ENCODE measurements around the gene PCSK5. TPM values are rescaled to one million over a fixed set of nuclear protein-coding genes. Genes with fewer than 3 reads are reported as not detected.

PCSK5 gene
- polyA plus RNA-seq, 1 donor (not counting 4 experiments of a cell fraction or from before 2014, with no cell fraction given): 1.9 TPM

- Histone ChIP-seq H3K27ac (ENCODE audit: control insufficient read depth, insufficient read depth, low read length) (no peak overlapping the region), H3K27me3 (ENCODE audit: control insufficient read depth, extremely low read depth, insufficient read depth, low read length) (no peaks in the 10 kb centered on the region), H4K20me1 (ENCODE audit: control insufficient read depth, extremely low read depth, insufficient read depth, low read length) (no peaks in the 10 kb centered on the region), H3K4me3 (ENCODE audit: control insufficient read depth in 2 of 3, extremely low read depth in 1 of 3, insufficient read depth in 2 of 3, low read depth in 1 of 3, low read length in 3 of 3) (no peak overlapping the region), H3K79me2 (ENCODE audit: control insufficient read depth, insufficient read depth, low read length) (no peaks in the 10 kb centered on the region), H3K9ac (ENCODE audit: control insufficient read depth, extremely low read depth, insufficient read depth, low read length) (no peak overlapping the region), H3K4me1 (ENCODE audit: control insufficient read depth, extremely low read depth, insufficient read depth, low read length) (no peaks in the 10 kb centered on the region), H3K36me3 (ENCODE audit: control insufficient read depth in 2 of 2, extremely low read depth in 1 of 2, insufficient read depth in 2 of 2, low read length in 2 of 2) (no peaks in the 10 kb centered on the region), H3K9me3 (ENCODE audit: control insufficient read depth, low read depth, low read length) (no peaks in the 10 kb centered on the region), H3K9me1 (ENCODE audit: control insufficient read depth, extremely low read depth, insufficient read depth, low read length) (no peaks in the 10 kb centered on the region), H3K4me2 (ENCODE audit: control insufficient read depth, extremely low read depth, insufficient read depth, low read depth, low read length) (no peak overlapping the region), H2AFZ (ENCODE audit: control insufficient read depth, low read length) (no peak overlapping the region)
- dilution Hi-C loops (cut with MboI; ENCODE audit: extremely low pct_ligation_motif_present, low sequenced_read_pairs): no loop called here
- TF ChIP-seq CTCF (optimal IDR thresholded peaks at IDR 0.05 in 1 of 3, IDR thresholded peaks at IDR 0.05 in 1 of 3, conservative IDR thresholded peaks at IDR 0.05 in 1 of 3; ENCODE audit: extremely low read depth in 1 of 3, insufficient read depth in 2 of 3, low read length in 3 of 3): no peak
- TF ChIP-seq EZH2 (IDR thresholded peaks at IDR 0.05; ENCODE audit: low read length): no peak
- FAIRE-seq (no peak), DNase-seq (ENCODE audit: low read depth, low spot score) (no peak)
Measured at GRCh38 chr9:75873712-75874111, 16.8 kb upstream of the PCSK5 start.

- H3K4me2 ChIP-seq (ENCODE audit: control insufficient read depth, extremely low read depth, insufficient read depth, low read depth, low read length): no peak overlapping the region
- no peak for FAIRE-seq
Measured at GRCh38 chr9:75876999-75877640, 13.4 kb upstream of the PCSK5 start.

More at GRCh38 chr9:75876999-75877640, 13.4 kb upstream of the PCSK5 start:
- no peaks in the 10 kb centered on the region for H3K9me1 ChIP-seq (ENCODE audit: control insufficient read depth, extremely low read depth, insufficient read depth, low read length)
- H3K36me3 ChIP-seq (ENCODE audit: control insufficient read depth in 2 of 2, extremely low read depth in 1 of 2, insufficient read depth in 2 of 2, low read length in 2 of 2): no peaks in the 10 kb centered on the region
- H3K4me1 ChIP-seq (ENCODE audit: control insufficient read depth, extremely low read depth, insufficient read depth, low read length): no peaks in the 10 kb centered on the region
- no peak overlapping the region for H2AFZ ChIP-seq (ENCODE audit: control insufficient read depth, low read length)
- dilution Hi-C loops (cut with MboI; ENCODE audit: extremely low pct_ligation_motif_present, low sequenced_read_pairs): loop anchor here (25.0 kb wide), 1 partner anchor 615 kb away; no protein-coding TSS in a partner anchor
- no peak overlapping the region for H3K4me3 ChIP-seq (ENCODE audit: control insufficient read depth in 2 of 3, extremely low read depth in 1 of 3, insufficient read depth in 2 of 3, low read depth in 1 of 3, low read length in 3 of 3)
- no peak for TF ChIP-seq CTCF (optimal IDR thresholded peaks at IDR 0.05 in 1 of 3, IDR thresholded peaks at IDR 0.05 in 1 of 3, conservative IDR thresholded peaks at IDR 0.05 in 1 of 3; ENCODE audit: extremely low read depth in 1 of 3, insufficient read depth in 2 of 3, low read length in 3 of 3)
- TF ChIP-seq EZH2 (IDR thresholded peaks at IDR 0.05; ENCODE audit: low read length): no peak
- H3K9ac ChIP-seq (ENCODE audit: control insufficient read depth, extremely low read depth, insufficient read depth, low read length): no peak overlapping the region
- no peak for DNase-seq (ENCODE audit: low read depth, low spot score)
- H3K79me2 ChIP-seq (ENCODE audit: control insufficient read depth, insufficient read depth, low read length): no peaks in the 10 kb centered on the region
- H3K27ac ChIP-seq (ENCODE audit: control insufficient read depth, insufficient read depth, low read length): no peak overlapping the region
- no peaks in the 10 kb centered on the region for H3K27me3 ChIP-seq (ENCODE audit: control insufficient read depth, extremely low read depth, insufficient read depth, low read length)
- no peaks in the 10 kb centered on the region for H4K20me1 ChIP-seq (ENCODE audit: control insufficient read depth, extremely low read depth, insufficient read depth, low read length)
- H3K9me3 ChIP-seq (ENCODE audit: control insufficient read depth, low read depth, low read length): no peaks in the 10 kb centered on the region
